ENCODE data around the gene GADL1.

DNA sequence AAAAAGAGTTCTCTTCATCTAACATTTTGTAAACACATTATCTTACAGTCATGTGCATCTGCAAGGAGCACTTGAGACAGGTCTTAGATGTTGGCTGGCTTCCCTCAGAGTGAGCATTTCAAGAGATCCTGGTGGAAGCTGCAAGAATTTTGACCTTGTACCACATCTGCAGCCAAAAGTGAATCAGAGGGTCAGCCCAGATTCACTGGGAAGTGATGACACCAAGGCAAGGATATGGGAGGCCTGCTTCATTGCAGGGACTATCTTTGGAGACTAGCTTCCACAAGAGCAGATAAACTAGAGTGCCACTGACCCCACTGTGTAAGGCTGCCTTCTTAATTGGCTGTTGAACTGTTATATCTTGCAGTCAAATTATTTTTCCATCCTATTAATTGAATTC, 21.3 kb upstream of the GADL1 start:
- TF ChIP-seq, protein P1, sequence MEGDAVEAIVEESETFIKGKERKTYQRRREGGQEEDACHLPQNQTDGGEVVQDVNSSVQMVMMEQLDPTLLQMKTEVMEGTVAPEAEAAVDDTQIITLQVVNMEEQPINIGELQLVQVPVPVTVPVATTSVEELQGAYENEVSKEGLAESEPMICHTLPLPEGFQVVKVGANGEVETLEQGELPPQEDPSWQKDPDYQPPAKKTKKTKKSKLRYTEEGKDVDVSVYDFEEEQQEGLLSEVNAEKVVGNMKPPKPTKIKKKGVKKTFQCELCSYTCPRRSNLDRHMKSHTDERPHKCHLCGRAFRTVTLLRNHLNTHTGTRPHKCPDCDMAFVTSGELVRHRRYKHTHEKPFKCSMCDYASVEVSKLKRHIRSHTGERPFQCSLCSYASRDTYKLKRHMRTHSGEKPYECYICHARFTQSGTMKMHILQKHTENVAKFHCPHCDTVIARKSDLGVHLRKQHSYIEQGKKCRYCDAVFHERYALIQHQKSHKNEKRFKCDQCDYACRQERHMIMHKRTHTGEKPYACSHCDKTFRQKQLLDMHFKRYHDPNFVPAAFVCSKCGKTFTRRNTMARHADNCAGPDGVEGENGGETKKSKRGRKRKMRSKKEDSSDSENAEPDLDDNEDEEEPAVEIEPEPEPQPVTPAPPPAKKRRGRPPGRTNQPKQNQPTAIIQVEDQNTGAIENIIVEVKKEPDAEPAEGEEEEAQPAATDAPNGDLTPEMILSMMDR (IDR thresholded peaks at IDR 0.05) = no peak
- TF ChIP-seq POLR2A (IDR thresholded peaks at IDR 0.05) (no peak), EP300 (IDR thresholded peaks at IDR 0.05) (no peak)
